OCI-LY3 (cell line): ENCODE results near the gene COL1A2.

Experiments
- H2AFZ ChIP-seq: fragments of 200-600, 300-600 bp; shearing (Covaris generic); 2 replicates; pipeline ENCODE4 v1.6.0; 2014; ENCODE audit warnings: antibody characterized with exemption, low read depth, low read length
- H3K27ac ChIP-seq: fragments of 200-600, 300-600 bp; sonication (generic); 2 replicates; pipeline ENCODE4 v1.5.1; 2014; ENCODE audit warnings: mild to moderate bottlenecking, low read length, moderate library complexity, mixed read lengths
- H3K27me3 ChIP-seq: fragments of 200-600, 300-600 bp; sonication (generic); 2 replicates; pipeline ENCODE4 v1.6.1; 2014; ENCODE audit warnings: low read depth, low read length, mixed read lengths
- H3K36me3 ChIP-seq: fragments of 200-600, 300-600 bp; sonication (generic); replicated peaks from 2 replicates; pipeline ENCODE3; 2014; ENCODE audit warnings: low read depth, low read length, mixed read lengths
- H3K4me1 ChIP-seq: fragments of 300-600, 200-600 bp; sonication (generic); 2 replicates; pipeline ENCODE4 v1.6.1; 2014; ENCODE audit warnings: low read length, mixed read lengths
- H3K4me2 ChIP-seq: fragments of 200-600, 300-600 bp; sonication (generic); 2 replicates; pipeline ENCODE4 v1.6.1; 2014; ENCODE audit warnings: low read length, mixed read lengths
- H3K4me3 ChIP-seq: fragments of 300-600, 200-600 bp; sonication (generic); 2 replicates; pipeline ENCODE4 v1.5.1; 2014; ENCODE audit warnings: antibody characterized with exemption, mild to moderate bottlenecking, low read length, moderate library complexity
- H3K79me2 ChIP-seq: fragments of 300-600, 200-600 bp; shearing (Covaris generic); 2 replicates; pipeline ENCODE4 v1.6.1; 2014; ENCODE audit warnings: mild to moderate bottlenecking, low read length, mixed read lengths
- H3K9ac ChIP-seq: fragments of 300-600, 200-600 bp; shearing (Covaris generic); 2 replicates; pipeline ENCODE4 v1.6.0; 2014; ENCODE audit warnings: mild to moderate bottlenecking, low read length, moderate library complexity
- H3K9me3 ChIP-seq: fragments of 200-600, 300-600 bp; shearing (Covaris generic); 2 replicates; pipeline ENCODE4 v1.6.1; 2014; ENCODE audit warnings: low read length, mixed read lengths; ENCODE audit not compliant: insufficient read depth
- H4K20me1 ChIP-seq: fragments of 200-600, 300-600 bp; sonication (generic); 2 replicates; pipeline ENCODE4 v1.6.1; 2016; ENCODE audit warnings: low read length, mixed read lengths; ENCODE audit not compliant: insufficient read depth
- EZH2phosphoT487 ChIP-seq: fragments of 200-600 bp; shearing (Covaris generic); IDR thresholded peaks from 2 replicates; pipeline ENCODE4 v1.6.1; 2018; ENCODE audit warnings: antibody characterized with exemption, mixed run types, low read depth
- TF ChIP-seq, protein P1 (sequence below): fragments of 200-600, 300-600 bp; sonication (generic); IDR thresholded peaks from 2 replicates; pipeline ENCODE4 v1.5.1; 2014; ENCODE audit warnings: antibody characterized with exemption, low read length, low read depth

COL1A2 gene

DNA sequence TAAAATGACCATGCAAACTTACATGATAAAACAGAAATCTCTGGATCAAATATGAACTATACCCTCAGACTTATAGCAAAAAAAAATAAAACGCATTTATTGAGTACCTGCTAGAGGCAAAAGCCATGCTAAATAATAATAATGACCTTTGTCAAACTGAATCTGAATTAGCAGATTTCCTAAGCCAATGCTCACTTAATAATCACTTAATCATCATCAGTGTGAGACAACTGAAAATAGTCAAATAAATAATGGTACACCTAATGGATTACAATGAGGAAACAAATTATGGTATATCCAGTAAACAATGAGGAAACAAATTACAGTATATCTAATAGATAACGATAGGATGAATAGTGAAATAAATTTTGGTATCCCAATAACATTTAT is 37.6 kb downstream of the COL1A2 start:
- Histone ChIP-seq H3K9me3 (no peaks in the 10 kb centered on the region), H3K4me1 (no peaks in the 10 kb centered on the region), H4K20me1 (no peaks in the 10 kb centered on the region), H3K9ac (no peak overlapping the region), H3K27ac (no peak overlapping the region), H3K4me3 (no peak overlapping the region), H2AFZ (no peak overlapping the region), H3K36me3 (no peaks in the 10 kb centered on the region), H3K4me2 (no peak overlapping the region), H3K27me3 (peaks cover 8% of the 10 kb centered on the region; the same call in 1 of the 2 replicates), H3K79me2 (no peaks in the 10 kb centered on the region)
- TF ChIP-seq, protein P1, sequence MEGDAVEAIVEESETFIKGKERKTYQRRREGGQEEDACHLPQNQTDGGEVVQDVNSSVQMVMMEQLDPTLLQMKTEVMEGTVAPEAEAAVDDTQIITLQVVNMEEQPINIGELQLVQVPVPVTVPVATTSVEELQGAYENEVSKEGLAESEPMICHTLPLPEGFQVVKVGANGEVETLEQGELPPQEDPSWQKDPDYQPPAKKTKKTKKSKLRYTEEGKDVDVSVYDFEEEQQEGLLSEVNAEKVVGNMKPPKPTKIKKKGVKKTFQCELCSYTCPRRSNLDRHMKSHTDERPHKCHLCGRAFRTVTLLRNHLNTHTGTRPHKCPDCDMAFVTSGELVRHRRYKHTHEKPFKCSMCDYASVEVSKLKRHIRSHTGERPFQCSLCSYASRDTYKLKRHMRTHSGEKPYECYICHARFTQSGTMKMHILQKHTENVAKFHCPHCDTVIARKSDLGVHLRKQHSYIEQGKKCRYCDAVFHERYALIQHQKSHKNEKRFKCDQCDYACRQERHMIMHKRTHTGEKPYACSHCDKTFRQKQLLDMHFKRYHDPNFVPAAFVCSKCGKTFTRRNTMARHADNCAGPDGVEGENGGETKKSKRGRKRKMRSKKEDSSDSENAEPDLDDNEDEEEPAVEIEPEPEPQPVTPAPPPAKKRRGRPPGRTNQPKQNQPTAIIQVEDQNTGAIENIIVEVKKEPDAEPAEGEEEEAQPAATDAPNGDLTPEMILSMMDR = no peak
- TF ChIP-seq EZH2phosphoT487 = no peak

DNA sequence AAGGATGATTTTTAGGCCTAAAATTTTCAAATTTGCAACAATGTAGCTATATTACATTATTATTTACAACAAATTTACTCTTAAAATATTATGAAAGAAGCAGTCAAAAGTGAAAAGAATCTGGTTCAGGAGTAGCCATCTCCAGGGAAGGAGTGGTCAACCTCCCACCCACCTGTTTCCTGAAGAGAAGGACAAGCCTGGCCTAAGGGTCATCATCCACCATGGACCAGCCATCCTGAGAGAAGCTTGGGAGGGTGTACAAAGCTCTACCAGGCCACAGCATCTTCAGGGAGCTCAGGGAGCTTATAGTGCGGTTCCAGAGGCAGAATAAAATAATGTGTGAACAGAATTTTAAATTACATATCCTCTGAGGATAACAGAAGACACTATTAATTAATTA is 38.1 kb downstream of the COL1A2 start:
- no peak overlapping the region for H3K27ac ChIP-seq
- peaks cover 14% of the 10 kb centered on the region for H3K27me3 ChIP-seq
- TF ChIP-seq, protein P1 = no peak
- no peak for TF ChIP-seq EZH2phosphoT487

DNA sequence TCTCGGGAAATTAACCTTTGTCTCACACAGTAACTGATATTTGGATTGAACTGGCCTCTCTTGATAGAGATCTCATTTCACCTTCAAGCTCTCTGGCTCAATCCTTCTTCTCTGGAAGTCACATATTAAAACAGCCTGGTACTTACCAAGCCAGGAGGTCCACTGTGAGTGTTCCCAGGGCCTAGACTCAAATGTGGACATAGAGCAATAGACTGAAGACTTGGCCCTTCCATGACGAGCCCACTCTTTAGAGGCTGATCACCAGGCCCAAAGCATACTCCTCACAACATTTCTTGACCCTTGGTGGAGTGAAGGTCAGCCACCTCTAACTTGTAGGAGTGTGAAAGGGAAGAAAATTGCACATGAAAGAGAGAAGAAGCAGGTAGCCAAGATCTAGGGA is 38.5 kb downstream of the COL1A2 start:
- Histone ChIP-seq H2AFZ (no peak overlapping the region), H3K4me2 (no peak overlapping the region), H3K4me3 (no peak overlapping the region), H3K27ac (no peak overlapping the region), H3K9me3 (no peaks in the 10 kb centered on the region), H3K4me1 (no peaks in the 10 kb centered on the region), H3K36me3 (no peaks in the 10 kb centered on the region), H4K20me1 (no peaks in the 10 kb centered on the region), H3K27me3 (peaks cover 18% of the 10 kb centered on the region), H3K79me2 (no peaks in the 10 kb centered on the region), H3K9ac (no peak overlapping the region)
- no peak for TF ChIP-seq EZH2phosphoT487
- TF ChIP-seq, protein P1 = no peak

More for the DNA sequence above, 38.1 kb downstream of the COL1A2 start:
- Histone ChIP-seq H4K20me1 (no peaks in the 10 kb centered on the region), H3K9me3 (no peaks in the 10 kb centered on the region), H3K4me3 (no peak overlapping the region), H3K36me3 (no peaks in the 10 kb centered on the region), H3K4me2 (no peak overlapping the region), H3K9ac (no peak overlapping the region), H3K79me2 (no peaks in the 10 kb centered on the region), H2AFZ (no peak overlapping the region), H3K4me1 (no peaks in the 10 kb centered on the region)

DNA sequence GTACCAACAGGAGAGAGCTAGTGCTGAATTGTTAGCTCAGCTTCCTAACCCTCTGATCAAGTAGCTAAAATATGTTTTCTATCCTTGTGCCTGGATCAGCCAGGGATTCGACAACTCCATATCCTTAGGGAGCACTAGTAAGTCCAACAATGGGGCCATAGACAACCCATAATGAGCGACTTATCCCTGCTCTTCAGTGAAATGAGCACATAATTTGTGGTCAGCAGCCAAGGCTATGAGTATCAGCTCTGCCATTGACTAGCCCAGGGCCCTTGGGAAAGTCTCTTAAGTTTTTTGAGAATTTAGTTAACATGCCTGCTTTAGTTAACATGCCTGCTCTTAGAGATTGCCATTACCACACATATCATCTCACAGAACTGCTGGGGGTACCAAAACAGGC is 39.3 kb downstream of the COL1A2 start:
- Histone ChIP-seq H3K4me3 (no peak overlapping the region), H3K79me2 (no peaks in the 10 kb centered on the region), H3K27me3 (peaks cover 19% of the 10 kb centered on the region), H2AFZ (no peak overlapping the region), H4K20me1 (no peaks in the 10 kb centered on the region), H3K4me2 (no peak overlapping the region), H3K4me1 (no peaks in the 10 kb centered on the region), H3K36me3 (no peaks in the 10 kb centered on the region), H3K9ac (no peak overlapping the region), H3K9me3 (no peaks in the 10 kb centered on the region), H3K27ac (no peak overlapping the region)
- TF ChIP-seq EZH2phosphoT487 = no peak
- TF ChIP-seq, protein P1 = no peak
